ENCODE results near the gene SLC25A47.
"Not testable (repeated sequence)": the region's sequence is repeated elsewhere in the genome, so short reads cannot be mapped to it uniquely, and the experiment has no call there.

Gene SLC25A47

DNA sequence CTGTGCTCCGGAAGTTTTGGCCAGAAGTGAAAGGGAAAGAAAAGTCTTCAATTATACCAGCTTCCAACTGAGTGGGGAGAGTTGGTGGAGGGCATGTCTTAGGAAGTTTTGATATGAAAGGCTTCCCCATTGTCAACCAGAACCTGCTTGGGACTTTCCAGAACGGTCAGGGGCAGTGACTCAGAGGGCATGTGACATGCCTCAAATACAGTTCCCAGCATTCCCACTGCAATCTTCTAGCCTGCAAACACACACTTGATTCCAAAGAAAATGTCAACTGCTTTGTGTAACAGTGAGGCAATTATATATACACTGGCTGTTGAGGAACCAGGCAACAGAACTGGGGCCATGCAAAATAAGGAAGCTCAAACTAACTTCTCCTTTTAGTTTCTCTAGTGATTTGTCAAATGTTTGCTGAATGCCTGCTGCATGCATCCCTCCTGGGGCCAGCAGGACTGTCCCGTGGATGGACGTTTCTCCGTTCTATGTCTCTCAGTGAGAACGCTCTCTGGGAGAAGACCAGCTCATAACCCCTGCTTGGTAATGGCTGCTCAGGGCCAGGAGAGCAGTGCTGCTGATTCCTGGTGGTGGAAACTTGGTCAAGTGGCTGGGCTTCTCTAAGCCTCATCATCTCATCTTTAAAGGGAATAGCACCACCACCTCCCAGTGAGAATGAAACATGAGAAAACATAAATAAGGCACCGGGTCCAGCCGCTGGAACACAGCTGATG is 18.3 kb downstream of the SLC25A47 start:
- DNase-seq (ENCODE audit: extremely low read depth, low read depth): peak; percentile 12
- TF ChIP-seq, protein P1, sequence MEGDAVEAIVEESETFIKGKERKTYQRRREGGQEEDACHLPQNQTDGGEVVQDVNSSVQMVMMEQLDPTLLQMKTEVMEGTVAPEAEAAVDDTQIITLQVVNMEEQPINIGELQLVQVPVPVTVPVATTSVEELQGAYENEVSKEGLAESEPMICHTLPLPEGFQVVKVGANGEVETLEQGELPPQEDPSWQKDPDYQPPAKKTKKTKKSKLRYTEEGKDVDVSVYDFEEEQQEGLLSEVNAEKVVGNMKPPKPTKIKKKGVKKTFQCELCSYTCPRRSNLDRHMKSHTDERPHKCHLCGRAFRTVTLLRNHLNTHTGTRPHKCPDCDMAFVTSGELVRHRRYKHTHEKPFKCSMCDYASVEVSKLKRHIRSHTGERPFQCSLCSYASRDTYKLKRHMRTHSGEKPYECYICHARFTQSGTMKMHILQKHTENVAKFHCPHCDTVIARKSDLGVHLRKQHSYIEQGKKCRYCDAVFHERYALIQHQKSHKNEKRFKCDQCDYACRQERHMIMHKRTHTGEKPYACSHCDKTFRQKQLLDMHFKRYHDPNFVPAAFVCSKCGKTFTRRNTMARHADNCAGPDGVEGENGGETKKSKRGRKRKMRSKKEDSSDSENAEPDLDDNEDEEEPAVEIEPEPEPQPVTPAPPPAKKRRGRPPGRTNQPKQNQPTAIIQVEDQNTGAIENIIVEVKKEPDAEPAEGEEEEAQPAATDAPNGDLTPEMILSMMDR (IDR thresholded peaks at IDR 0.05; ENCODE audit: low read depth, low read length, missing control alignments): no peak
- H3K4me3 ChIP-seq (replicated peaks; ENCODE audit: low read depth, low read length): no peak overlapping the region

DNA sequence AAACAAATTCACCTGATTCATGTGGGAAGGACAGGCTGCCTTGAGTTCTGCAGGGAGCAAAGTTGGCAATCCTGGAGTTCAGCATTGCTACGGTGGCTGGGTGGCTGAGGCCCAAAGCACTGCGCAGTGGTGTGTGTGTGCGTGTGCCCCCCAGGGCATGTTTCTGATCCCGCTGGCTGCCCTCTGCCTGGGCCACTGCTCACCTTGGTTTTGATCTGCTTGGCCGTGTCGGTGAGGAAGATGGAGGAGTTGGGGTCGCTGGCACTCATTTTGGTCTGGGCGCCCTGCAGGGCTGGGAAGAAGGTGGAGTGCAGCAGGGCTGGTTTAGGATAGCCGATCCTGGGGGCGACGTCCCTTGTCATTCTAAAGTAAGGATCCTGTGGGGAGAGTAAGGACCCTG is 19.1 kb downstream of the SLC25A47 start:
- H3K4me3 ChIP-seq (replicated peaks; ENCODE audit: low read depth, low read length): no peak overlapping the region
- TF ChIP-seq, protein P1 (IDR thresholded peaks at IDR 0.05; ENCODE audit: low read depth, low read length, missing control alignments): no peak
- no peak for DNase-seq (ENCODE audit: extremely low read depth, low read depth)

DNA sequence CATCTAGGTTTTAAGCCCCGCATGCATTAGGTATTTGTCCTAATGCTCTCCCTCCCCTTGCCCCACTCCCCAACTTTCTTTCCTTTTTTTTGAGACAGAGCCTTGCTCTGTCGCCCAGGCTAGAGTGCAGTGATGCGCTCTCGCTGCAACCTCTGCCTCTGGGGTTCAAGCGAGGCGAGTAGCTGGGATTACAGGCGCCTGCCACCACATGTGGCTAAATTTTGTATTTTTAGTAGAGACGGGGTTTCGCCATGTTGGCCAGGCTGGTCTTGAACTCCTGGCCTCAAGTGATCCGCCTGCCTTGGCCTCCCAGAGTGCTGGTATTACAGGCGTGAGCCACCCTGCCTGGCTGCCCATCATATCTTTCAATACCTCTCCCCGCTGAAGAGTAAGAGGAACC is 19.7 kb downstream of the SLC25A47 start:
- H3K4me3 ChIP-seq (replicated peaks; ENCODE audit: low read depth, low read length); DNase-seq (ENCODE audit: extremely low read depth, low read depth): not testable (repeated sequence)

DNA sequence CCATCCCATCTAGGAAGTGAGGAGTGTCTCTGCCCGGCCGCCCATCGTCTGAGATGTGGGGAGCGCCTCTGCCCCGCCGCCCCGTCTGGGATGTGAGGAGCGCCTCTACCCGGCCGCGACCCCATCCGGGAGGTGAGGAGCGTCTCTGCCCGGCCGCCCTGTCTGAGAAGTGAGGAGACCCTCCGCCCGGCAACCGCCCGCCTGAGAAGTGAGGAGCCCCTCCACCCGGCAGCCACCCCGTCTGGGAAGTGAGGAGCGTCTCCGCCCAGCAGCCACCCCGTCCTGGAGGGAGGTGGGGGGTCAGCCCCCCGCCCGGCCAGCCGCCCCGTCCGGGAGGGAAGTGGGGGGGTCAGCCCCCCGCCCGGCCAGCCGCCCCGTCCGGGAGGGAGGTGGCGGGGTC is 21.5 kb downstream of the SLC25A47 start:
- DNase-seq (ENCODE audit: extremely low read depth, low read depth): not testable (repeated sequence)

DNA sequence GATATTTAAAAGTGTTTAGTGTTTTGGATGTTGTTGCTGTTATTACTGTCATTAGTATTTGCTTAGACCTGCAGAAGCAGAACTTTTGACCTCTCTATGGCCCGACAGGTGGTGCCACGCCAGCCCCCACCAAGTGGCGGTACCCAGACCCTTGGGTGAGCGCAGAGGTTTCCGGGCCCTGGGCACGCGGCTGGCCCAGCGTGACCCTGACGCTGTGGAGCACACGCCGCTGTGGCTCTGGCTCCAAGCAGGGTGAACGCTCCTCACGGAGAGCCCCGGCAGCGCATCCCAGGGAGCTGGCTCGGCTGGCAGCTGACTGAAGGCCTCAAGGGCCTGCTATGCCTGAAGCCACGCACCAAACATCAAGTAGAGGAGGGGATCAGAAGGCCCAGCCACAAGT is 22.6 kb downstream of the SLC25A47 start:
- H3K4me3 ChIP-seq (replicated peaks; ENCODE audit: low read depth, low read length): no peak overlapping the region
- no peak for DNase-seq (ENCODE audit: extremely low read depth, low read depth)
- TF ChIP-seq, protein P1 (IDR thresholded peaks at IDR 0.05; ENCODE audit: low read depth, low read length, missing control alignments): no peak

More for the DNA sequence above, 21.5 kb downstream of the SLC25A47 start:
- not testable (repeated sequence) for H3K4me3 ChIP-seq (replicated peaks; ENCODE audit: low read depth, low read length)

DNA sequence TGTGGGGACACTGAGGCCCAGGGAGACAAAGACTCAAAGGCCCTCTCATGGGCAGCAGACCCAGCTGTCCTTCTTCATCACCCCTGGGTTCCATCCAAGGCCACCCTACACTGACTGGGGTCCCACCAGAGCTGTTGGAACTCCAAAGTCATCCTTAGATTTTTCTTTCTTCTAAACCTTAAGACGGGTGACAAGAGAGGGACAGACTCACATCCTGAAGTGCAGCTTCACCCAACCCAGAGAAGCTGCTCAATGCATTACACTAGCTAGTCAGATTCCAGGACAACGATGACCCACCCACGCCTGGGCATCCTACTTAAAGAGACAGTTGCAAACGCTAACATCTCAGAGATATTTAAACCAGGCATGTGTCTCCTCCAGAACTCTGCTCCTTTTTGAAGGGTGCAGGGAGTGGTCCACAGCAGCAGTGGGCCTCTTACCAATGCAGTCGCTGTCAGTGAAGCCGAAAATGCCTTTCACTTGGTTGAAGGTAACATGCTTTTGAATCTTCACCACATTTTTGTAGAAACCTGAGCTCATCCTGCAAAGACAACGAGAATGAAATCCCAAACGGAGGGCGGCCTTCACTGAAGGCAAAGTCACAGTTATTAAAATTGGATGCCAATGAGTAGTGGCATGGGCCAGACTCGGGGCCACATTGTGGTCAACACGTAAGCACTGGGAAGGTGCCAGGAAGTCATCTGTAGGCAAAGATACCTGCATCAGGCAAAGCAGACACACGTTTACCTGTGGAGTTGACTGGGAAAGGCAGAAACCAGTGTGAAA is 23.4 kb downstream of the SLC25A47 start:
- DNase-seq (ENCODE audit: extremely low read depth, low read depth): no peak
- no peak overlapping the region for H3K4me3 ChIP-seq (replicated peaks; ENCODE audit: low read depth, low read length)
- TF ChIP-seq, protein P1 (IDR thresholded peaks at IDR 0.05; ENCODE audit: low read depth, low read length, missing control alignments): no peak

DNA sequence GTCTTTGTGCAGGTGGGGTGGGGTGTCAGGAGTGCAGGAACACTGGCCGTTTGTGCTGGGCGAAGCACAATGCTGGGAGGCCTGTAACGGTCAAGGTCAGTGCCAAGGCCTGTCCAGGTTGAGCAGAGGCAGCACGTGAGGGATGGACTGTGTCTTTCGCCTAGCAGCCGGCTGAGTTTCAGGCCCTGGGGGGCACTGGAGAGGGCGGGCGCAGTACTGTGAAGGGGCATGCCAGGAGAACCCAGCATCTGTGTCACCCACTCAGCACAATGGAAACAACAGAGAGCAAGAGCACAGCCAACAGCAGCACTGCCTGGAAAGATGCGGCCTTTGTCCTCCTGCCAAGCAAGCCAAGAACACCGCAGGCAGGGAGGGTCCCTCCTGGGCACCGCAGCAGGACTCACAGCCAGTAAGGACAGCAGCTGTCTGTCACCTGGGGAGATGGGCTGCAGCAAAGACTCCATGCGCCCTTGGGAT is 25.2 kb downstream of the SLC25A47 start:
- TF ChIP-seq, protein P1 (IDR thresholded peaks at IDR 0.05; ENCODE audit: low read depth, low read length, missing control alignments): no peak
- DNase-seq (ENCODE audit: extremely low read depth, low read depth): no peak
- no peak overlapping the region for H3K4me3 ChIP-seq (replicated peaks; ENCODE audit: low read depth, low read length)
